ENCODE results near the gene ACOXL.

GRCh38 chr2:111116011-111116746 lies 383.8 kb downstream of the ACOXL start:
- no peak for TF ChIP-seq CTCF (IDR thresholded peaks at IDR 0.05; ENCODE audit: insufficient read depth, low read length, poor library complexity, severe bottlenecking)
- no peak for TF ChIP-seq EZH2phosphoT487 (conservative IDR thresholded peaks at IDR 0.05; ENCODE audit: low read length)
